ENCODE results near the gene CLNS1A.

Gene CLNS1A

GRCh38 chr11:77637345-77638165 is at the start of gene CLNS1A:
Gene CLNS1A, minus strand, starts transcription at chr11:77637794. Its CDS starts 80 bp downstream, at chr11:77637714.
- H2AFZ ChIP-seq (ENCODE audit: low read depth, low read length): peak within 1 kb of the TSS; percentile 56
- H3K36me3 ChIP-seq (ENCODE audit: insufficient read depth, low read length): no peaks in the 10 kb centered on the region
- H3K9me3 ChIP-seq (ENCODE audit: low read length): no peaks in the 10 kb centered on the region
- peaks cover 13% of the 10 kb centered on the region for H3K4me1 ChIP-seq (ENCODE audit: insufficient read depth, low read length)
- peak within 1 kb of the TSS; percentile 73 for H3K4me3 ChIP-seq (ENCODE audit: low read length)
- H3K27me3 ChIP-seq (ENCODE audit: insufficient read depth, low read length): no peaks in the 10 kb centered on the region

GRCh38 chr11:77687088-77687487 is 49.5 kb upstream of the CLNS1A start:
- H3K36me3 ChIP-seq (ENCODE audit: insufficient read depth, low read length): peaks cover 65% of the 10 kb centered on the region
- H2AFZ ChIP-seq (ENCODE audit: low read depth, low read length): no peak overlapping the region
- no peaks in the 10 kb centered on the region for H3K4me1 ChIP-seq (ENCODE audit: insufficient read depth, low read length)
- H3K27me3 ChIP-seq (ENCODE audit: insufficient read depth, low read length): no peaks in the 10 kb centered on the region
- H3K4me3 ChIP-seq (ENCODE audit: low read length): no peak overlapping the region
- no peaks in the 10 kb centered on the region for H3K9me3 ChIP-seq (ENCODE audit: low read length)

- Histone ChIP-seq H3K9me3 (ENCODE audit: low read length) (no peaks in the 10 kb centered on the region), H3K36me3 (ENCODE audit: insufficient read depth, low read length) (peaks cover 83% of the 10 kb centered on the region), H3K4me1 (ENCODE audit: insufficient read depth, low read length) (no peaks in the 10 kb centered on the region), H3K27me3 (ENCODE audit: insufficient read depth, low read length) (no peaks in the 10 kb centered on the region), H3K4me3 (ENCODE audit: low read length) (no peak overlapping the region), H2AFZ (ENCODE audit: low read depth, low read length) (no peak overlapping the region)
Measured at GRCh38 chr11:77677138-77677537, 39.5 kb upstream of the CLNS1A start.

- Histone ChIP-seq H2AFZ (ENCODE audit: low read depth, low read length) (no peak overlapping the region), H3K36me3 (ENCODE audit: insufficient read depth, low read length) (peaks cover 85% of the 10 kb centered on the region), H3K4me1 (ENCODE audit: insufficient read depth, low read length) (no peaks in the 10 kb centered on the region)
Measured at GRCh38 chr11:77672264-77672663, 34.7 kb upstream of the CLNS1A start.

GRCh38 chr11:77669848-77670511 is 32.4 kb upstream of the CLNS1A start:
- Histone ChIP-seq H3K4me1 (ENCODE audit: insufficient read depth, low read length) (no peaks in the 10 kb centered on the region), H3K9me3 (ENCODE audit: low read length) (peaks cover 2% of the 10 kb centered on the region), H3K27me3 (ENCODE audit: insufficient read depth, low read length) (no peaks in the 10 kb centered on the region), H3K4me3 (ENCODE audit: low read length) (no peak overlapping the region), H2AFZ (ENCODE audit: low read depth, low read length) (no peak overlapping the region), H3K36me3 (ENCODE audit: insufficient read depth, low read length) (peaks cover 83% of the 10 kb centered on the region)

More at GRCh38 chr11:77672264-77672663, 34.7 kb upstream of the CLNS1A start:
- Histone ChIP-seq H3K27me3 (ENCODE audit: insufficient read depth, low read length) (no peaks in the 10 kb centered on the region), H3K4me3 (ENCODE audit: low read length) (no peak overlapping the region), H3K9me3 (ENCODE audit: low read length) (peaks cover under 1% of the 10 kb centered on the region)

GRCh38 chr11:77668760-77669159 is 31.2 kb upstream of the CLNS1A start:
- H3K4me3 ChIP-seq (ENCODE audit: low read length): no peak overlapping the region
- H3K4me1 ChIP-seq (ENCODE audit: insufficient read depth, low read length): no peaks in the 10 kb centered on the region
- peaks cover 2% of the 10 kb centered on the region for H3K9me3 ChIP-seq (ENCODE audit: low read length)
- no peak overlapping the region for H2AFZ ChIP-seq (ENCODE audit: low read depth, low read length)
- peaks cover 77% of the 10 kb centered on the region for H3K36me3 ChIP-seq (ENCODE audit: insufficient read depth, low read length)
- no peaks in the 10 kb centered on the region for H3K27me3 ChIP-seq (ENCODE audit: insufficient read depth, low read length)

- no peak overlapping the region for H2AFZ ChIP-seq (ENCODE audit: low read depth, low read length)
- peaks cover 2% of the 10 kb centered on the region for H3K9me3 ChIP-seq (ENCODE audit: low read length)
- H3K36me3 ChIP-seq (ENCODE audit: insufficient read depth, low read length): peaks cover 54% of the 10 kb centered on the region
- no peak overlapping the region for H3K4me3 ChIP-seq (ENCODE audit: low read length)
- no peaks in the 10 kb centered on the region for H3K27me3 ChIP-seq (ENCODE audit: insufficient read depth, low read length)
- no peaks in the 10 kb centered on the region for H3K4me1 ChIP-seq (ENCODE audit: insufficient read depth, low read length)
Measured at GRCh38 chr11:77665240-77665965, 27.8 kb upstream of the CLNS1A start.

GRCh38 chr11:77661670-77662069 is 24.1 kb upstream of the CLNS1A start:
- Histone ChIP-seq H3K27me3 (ENCODE audit: insufficient read depth, low read length) (no peaks in the 10 kb centered on the region), H3K36me3 (ENCODE audit: insufficient read depth, low read length) (peaks cover 21% of the 10 kb centered on the region), H3K9me3 (ENCODE audit: low read length) (no peaks in the 10 kb centered on the region), H2AFZ (ENCODE audit: low read depth, low read length) (no peak overlapping the region), H3K4me1 (ENCODE audit: insufficient read depth, low read length) (no peaks in the 10 kb centered on the region), H3K4me3 (ENCODE audit: low read length) (no peak overlapping the region)

- H3K9me3 ChIP-seq (ENCODE audit: low read length): no peaks in the 10 kb centered on the region
- peaks cover 15% of the 10 kb centered on the region for H3K36me3 ChIP-seq (ENCODE audit: insufficient read depth, low read length)
- no peak overlapping the region for H2AFZ ChIP-seq (ENCODE audit: low read depth, low read length)
- no peak overlapping the region for H3K4me3 ChIP-seq (ENCODE audit: low read length)
- H3K27me3 ChIP-seq (ENCODE audit: insufficient read depth, low read length): no peaks in the 10 kb centered on the region
- no peaks in the 10 kb centered on the region for H3K4me1 ChIP-seq (ENCODE audit: insufficient read depth, low read length)
Measured at GRCh38 chr11:77660947-77661346, 23.4 kb upstream of the CLNS1A start.

GRCh38 chr11:77658213-77659013 is 20.8 kb upstream of the CLNS1A start:
- H2AFZ ChIP-seq (ENCODE audit: low read depth, low read length): no peak overlapping the region

GRCh38 chr11:77656362-77656761 is 18.8 kb upstream of the CLNS1A start:
- H3K27me3 ChIP-seq (ENCODE audit: insufficient read depth, low read length): no peaks in the 10 kb centered on the region
- no peak overlapping the region for H3K4me3 ChIP-seq (ENCODE audit: low read length)
- no peaks in the 10 kb centered on the region for H3K9me3 ChIP-seq (ENCODE audit: low read length)
- H2AFZ ChIP-seq (ENCODE audit: low read depth, low read length): no peak overlapping the region
- H3K36me3 ChIP-seq (ENCODE audit: insufficient read depth, low read length): no peaks in the 10 kb centered on the region
- no peaks in the 10 kb centered on the region for H3K4me1 ChIP-seq (ENCODE audit: insufficient read depth, low read length)

More at GRCh38 chr11:77658213-77659013, 20.8 kb upstream of the CLNS1A start:
- H3K9me3 ChIP-seq (ENCODE audit: low read length): no peaks in the 10 kb centered on the region
- H3K36me3 ChIP-seq (ENCODE audit: insufficient read depth, low read length): no peaks in the 10 kb centered on the region
- no peaks in the 10 kb centered on the region for H3K27me3 ChIP-seq (ENCODE audit: insufficient read depth, low read length)
- no peak overlapping the region for H3K4me3 ChIP-seq (ENCODE audit: low read length)
- H3K4me1 ChIP-seq (ENCODE audit: insufficient read depth, low read length): no peaks in the 10 kb centered on the region

- Histone ChIP-seq H3K27me3 (ENCODE audit: insufficient read depth, low read length) (no peaks in the 10 kb centered on the region), H3K4me1 (ENCODE audit: insufficient read depth, low read length) (no peaks in the 10 kb centered on the region), H3K36me3 (ENCODE audit: insufficient read depth, low read length) (no peaks in the 10 kb centered on the region), H3K4me3 (ENCODE audit: low read length) (no peak overlapping the region), H3K9me3 (ENCODE audit: low read length) (no peaks in the 10 kb centered on the region), H2AFZ (ENCODE audit: low read depth, low read length) (no peak overlapping the region)
Measured at GRCh38 chr11:77654770-77655434, 17.3 kb upstream of the CLNS1A start.
